ENCODE results near the gene NKD1.

NKD1 gene

DNA sequence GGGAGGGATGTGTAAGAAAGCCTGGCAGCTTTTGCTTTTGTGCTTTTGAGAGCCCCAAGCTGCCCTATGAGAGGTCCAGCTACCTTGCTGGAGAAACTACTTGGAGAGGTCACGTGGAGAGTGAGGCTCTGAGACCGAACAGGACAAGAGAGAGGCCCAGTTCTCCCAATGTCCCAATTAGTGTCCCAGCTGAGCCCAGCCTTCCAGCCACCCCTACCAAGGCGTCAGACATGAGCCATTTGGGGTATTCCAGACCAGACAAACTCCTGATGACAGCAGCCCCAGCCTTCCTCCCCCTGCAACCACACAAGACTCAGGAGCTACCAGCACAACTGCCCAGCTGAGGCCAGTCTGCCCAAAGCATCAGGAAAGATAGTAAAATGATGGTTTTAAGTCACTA, 35.0 kb downstream of the NKD1 start:
- DNase-seq = no peak

DNA sequence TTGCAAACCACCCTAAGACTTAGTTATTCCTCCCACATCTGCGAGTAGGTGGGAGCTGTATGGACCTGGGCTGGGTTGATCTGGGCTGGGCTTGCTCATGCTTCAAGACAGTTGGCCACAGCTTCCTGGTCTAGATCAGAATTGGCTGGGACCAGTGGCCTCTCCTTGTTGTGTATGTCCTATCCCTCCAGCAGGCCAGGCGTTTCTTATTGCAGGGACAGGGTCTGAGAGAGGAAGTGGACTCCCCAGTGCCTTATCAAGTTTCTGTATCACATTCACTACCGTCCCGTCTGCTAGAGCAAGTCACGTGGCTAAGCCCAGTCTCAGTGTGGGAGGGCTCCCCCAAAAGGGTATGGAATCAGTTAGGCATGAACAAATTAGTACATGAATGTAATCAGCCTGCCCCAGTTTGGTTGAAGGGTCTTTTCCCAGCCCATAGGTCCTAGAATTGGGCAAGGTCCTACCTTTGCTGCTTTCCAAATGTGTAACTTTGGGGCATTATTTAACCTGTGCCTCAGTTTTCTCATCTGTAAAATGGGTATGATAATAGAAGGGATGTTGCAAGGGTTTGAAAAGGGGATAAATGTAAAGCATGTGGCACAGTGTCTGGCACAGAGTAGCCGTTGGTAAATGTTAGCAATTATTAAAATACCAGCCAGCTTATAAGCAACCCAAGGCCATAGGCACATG, 36.0 kb downstream of the NKD1 start:
- DNase-seq = no peak

DNA sequence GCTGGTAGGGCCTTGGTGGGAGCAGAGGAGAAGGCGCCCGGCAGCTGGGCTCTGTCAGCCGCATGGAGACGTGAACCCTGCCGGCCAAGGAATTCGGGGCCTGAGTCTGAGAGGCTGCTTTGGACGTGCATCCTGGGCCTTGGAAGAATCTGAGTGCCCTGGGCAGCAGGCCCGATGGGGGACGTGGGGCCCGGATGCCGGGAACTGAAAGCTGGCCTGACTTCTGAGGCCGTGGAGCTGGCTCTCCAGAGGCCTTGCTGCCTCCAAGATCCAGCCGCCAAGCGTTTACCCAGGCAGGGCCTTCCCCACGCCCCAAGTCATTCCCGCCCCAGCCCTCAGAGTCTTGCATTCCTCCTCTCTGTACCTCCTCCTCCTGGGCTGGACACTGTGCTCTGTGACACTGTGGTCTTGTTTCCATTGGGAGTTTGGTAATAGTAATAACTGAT, 37.2 kb downstream of the NKD1 start:
- DNase-seq = no peak

DNA sequence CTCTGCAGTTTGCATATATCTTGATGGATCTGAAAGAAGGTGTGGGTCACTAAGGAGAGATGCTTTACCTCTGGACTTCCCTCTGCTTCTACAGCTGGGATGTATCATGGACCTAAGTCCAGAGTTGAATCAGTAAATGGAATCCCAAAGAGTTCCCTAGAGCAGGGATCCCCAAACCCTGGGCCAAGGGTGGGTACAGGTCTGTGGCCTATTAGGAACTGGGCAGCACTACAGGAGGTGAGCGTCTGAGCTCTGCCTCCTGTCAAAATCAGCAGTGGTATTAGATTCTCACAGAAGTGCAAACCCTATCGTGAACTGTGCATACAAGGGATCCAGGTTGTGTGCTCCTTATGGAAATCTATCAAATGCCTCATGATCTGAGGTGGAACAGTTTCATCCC, 39.3 kb downstream of the NKD1 start:
- DNase-seq = no peak

DNA sequence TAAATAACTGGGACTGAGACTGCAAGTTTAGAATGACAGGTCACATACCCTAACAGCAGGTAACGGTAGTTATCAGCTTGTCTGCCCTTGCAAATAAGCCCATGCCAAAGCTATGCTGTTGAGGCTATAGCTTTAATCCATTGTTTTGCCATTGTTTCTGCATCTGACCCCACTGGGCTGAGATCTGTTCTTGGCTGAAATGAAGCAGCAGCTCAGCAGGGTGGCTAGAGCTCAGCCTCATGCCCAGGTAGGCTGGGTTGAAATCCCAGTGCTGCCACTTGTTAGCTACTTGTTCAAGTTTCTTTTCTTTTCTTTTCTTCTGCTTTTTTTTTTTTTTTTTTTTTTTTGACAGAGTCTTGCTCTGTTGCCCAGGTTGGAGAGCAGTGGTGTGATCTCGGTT, 40.1 kb downstream of the NKD1 start:
- no peak for DNase-seq

DNA sequence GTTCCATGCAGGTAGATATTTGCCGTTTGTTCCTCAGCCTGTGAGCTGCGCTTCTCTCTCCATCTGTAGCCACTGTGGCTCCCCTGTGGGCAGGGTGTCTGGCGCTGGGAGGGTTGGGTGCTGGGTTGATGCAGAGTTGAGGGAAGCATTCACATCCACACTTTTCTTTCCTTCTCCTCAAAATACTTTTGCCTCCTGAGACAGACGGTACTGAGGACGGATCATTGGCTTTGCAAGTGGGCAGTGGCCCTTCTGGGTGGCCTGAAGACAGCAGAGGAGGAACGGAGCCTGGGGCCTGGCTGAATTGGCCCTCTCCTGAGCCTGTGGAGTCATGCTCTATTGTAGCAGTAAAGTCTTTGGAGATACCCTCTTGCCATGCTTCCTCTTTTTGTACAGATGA, 43.0 kb downstream of the NKD1 start:
- DNase-seq = no peak

DNA sequence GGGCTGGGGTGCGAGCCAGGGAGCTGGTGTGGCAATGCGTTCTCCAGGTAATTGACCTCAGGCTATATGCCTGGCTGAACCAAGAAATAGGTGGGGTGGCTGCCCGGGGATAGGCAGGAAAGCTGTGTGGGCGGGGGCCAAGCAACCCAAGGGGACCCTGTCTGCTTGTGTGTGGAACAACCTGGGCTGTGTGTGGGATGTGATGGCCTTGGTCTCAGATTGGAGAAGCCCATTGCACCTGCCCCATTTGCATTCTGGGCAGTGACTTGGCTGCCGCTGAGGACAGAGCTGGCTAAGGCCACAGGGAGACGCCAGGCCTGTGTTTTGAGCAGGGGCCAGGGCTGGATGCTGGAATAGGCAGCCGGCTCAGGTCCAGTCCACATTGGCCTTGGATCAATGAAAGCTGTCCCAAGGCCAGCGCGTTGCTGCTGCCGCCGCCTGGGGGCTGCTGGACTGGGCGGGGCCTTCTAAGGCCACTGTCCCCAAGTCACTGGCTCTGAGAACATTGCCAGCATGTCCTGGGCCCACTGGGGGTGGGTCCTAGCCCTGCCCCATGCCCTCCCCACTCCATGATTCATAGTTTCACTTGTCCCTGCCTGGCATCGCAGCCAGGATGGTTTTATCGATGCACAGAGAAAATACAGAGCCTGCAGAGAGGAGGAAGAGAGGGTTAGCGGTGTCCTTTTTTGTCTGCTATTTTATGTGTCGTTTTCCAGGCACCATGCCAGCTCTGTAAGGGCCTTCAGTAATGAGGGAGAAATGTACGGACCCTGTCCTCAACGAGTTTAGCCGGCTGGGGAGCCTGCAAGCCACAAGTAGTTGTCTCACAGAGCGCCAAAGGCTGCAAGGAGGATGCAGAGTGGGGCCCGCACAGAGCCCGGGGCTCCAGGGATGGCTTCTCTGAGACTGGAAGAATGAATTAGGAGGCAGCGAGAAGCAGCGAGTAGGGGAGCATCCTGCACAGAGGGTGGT, 43.9 kb downstream of the NKD1 start:
- no peak for DNase-seq

DNA sequence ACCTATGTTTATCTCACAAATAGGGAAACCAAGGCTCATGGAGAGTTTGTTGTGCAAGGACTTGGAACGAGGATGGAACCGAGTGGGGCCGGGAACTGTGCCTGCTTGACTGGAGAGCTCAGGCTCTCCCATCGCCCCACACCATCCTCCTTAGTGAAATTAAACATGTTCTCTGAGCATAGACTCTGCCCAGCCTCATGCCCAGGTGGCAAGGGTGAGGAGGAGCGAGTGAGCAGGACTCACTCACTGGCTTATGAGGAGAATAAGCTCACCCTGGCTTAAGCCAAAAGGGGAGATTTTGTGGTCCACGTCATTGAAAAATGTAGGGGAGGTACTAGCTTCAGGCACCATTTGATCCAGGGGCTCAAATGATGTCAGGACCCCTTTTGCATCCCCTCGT, 44.8 kb downstream of the NKD1 start:
- no peak for DNase-seq

DNA sequence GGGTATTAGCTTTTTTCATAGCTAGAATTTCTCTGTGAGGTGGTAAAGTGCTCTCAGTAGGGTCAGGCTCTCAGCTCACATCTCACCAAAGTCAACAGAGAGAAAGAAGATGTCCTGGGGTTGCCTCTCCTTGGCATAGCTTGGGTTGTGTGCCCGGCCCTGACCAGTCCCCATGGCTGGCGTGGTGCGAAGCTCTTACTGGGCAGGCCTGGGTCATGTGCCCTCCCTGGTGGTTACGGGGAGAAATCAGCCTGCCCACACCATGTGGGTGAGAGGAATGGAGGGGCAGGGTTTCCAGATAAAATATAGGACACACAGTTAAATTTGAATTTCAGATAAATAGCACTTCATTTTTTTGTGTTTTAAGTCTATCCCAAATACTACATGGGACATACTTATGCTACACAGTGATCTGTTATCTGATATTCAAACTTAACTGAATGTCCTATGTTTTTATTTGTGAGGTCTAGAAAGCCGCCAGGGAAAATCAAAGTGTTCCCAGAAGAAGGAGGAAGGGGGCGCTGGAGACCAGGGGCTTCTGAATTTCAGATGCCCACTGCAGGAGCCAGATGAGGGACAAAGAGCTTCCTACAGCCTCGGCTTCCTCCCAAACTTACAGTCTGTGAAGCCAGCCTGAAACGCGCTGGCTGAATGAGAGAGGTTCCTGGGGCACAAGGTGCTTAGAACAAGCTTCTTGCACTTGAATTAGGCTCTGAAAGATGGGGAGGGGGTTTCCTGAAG, 45.4 kb downstream of the NKD1 start:
- no peak for DNase-seq

DNA sequence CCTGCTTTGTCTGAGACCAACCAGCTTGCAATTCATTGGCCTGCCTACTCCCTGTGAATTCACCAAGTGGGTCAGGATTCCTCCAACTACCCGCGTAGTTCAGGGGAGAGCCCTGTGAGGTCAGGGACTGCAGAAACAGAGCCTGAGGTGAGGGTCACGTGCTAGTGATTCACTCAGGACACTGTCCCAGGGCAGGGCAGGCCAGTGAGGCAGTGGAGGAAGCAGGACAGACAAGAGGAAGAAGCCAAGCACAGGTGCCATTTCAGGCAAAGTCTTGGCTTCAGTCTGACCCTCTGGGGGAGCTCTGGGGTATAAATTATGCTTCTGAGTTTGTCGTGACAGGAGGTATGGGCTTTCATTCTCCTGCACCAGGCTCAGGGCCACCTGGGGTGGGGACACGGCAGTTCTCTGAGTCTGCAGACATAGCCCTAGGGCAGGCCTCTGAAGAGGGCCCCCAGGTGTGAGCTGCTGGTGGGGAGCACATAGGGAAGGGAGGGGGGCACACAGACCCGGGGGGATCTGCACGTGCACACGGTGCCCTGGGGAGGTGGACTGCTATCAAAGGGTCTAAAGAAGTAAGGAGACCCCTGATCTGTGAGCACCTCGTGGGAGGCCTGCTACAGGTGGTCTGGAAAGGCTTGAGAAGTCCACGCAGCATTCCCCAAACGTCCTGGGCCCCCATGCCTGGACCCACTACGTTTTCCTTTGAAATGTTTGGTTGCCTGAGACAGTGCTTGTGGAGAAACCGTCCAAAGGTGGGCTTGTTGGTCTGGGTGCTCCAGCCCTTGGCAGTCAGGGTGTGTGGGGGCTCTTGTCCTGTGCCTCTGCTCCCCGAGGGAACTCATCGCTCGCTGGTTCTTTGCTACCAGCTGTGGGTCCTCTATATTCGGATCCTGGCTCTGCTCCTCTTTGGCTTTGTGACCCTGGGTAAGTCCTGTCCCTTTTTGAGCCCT, 46.4 kb downstream of the NKD1 start:
- no peak for DNase-seq

DNA sequence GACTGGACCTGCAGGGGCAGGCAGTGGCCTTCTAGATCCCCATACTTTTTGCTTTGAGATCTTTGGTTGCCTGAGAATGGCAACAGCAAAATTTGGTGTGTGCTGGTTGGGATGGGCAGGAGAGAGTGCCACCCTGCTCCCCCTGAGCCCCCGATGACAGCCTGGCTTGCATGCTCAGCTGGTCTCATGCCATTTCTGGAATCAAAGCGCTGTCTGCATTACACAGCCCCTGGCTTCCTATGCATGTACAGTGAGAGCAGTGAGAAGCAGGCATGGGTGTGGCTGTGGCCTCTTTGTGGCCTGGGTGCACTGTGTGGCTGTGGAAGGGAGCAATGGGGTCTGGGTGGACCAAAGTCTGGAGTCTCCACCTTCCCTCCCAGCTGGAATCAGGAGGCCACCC, 47.7 kb downstream of the NKD1 start:
- DNase-seq = no peak

DNA sequence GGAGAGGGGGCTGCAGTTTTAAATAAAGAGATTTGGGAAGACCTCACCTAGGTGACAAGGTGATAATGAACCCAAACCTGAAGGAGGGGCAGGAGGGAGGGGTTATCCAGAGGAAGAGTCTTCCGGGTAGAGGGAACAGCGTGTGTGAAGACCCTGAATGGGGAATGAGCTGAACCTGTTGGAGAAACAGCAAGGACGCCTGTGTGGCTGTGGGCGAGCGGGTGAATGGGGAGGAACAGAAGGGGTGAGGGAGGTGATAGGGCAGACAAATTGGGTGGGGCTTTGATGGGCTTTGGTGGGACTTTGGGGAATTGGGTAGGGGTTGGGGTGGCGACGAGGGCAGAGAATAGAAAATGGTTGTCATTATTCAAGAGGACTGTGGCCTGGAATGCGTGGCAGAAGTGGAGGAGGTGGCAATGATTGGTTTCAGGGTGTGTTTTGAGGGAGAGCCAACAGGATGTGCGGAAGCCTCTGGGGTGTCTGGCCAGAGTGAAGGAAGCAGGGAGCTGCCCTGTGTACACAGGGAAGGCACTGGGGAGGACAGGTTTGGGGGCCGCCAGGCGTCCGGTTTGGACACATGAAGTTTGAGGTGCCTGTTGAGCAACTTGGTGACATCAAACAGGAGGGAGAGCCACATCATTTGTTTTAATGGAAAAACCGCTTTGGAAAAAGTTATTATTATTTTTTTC, 48.7 kb downstream of the NKD1 start:
- no peak for DNase-seq

DNA sequence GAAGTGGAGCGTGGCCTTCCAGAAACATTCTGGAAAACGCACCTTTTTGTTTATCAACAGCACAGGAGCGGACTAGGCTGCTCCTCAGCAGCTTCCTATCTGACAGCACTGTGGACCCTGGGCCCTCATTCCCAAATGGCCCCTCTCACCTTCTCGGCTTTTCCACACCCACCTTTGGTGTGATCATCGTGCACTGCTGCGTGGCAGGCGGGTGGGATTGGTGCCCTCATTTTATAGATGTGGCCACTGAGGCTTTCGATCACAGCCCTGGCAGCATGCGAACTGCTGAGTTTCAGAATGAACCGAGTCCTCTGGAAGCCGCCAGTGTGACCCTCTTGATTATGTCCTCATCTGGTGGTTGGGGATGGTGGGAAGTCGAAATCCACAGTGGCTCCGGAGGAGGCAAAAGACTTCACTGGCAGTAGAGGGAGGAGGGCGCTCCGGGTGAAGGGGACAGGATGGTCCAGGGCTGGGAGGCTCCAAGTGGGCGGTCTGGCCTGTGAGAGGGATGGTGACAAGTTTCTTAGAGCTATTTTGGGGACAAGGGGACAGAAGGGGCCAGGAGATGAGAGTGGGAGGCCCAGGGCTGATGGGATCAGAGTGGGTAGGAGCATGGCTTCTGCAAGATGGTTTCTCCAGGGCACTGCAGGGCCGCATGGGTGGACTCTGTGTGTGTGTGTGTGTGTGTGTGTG, 49.5 kb downstream of the NKD1 start:
- DNase-seq = no peak

DNA sequence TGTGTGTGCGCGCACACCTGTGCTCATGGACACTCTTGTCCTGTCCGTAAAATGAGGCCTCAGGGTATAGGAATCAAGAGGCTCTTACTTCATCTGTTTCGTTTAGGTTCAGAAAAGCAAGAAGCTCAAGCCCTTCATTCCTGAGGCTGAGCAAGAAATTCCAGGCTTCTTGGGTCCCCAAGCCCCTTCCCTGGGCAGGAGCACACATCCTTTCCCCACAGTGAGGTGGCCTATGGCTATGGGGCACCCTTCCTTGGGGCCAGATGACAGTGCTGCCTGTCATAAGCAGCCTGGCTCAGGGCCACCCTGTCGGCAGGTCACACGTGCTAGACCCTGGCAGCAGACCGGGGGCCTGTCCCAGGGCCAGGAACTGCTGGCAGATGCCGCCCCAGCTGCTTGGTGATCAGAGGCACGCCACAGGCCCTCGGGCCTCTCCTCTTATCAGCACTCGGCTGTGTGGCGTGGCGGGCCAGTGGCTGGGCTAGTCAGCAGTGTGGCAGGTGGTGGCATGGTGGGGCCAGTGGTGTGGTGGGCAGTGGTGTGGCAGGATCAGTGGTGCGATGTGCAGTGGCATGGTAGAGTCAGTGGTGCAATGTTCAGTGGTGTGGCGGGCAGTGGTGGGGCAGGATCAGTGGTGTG, 50.2 kb downstream of the NKD1 start:
- DNase-seq = no peak

DNA sequence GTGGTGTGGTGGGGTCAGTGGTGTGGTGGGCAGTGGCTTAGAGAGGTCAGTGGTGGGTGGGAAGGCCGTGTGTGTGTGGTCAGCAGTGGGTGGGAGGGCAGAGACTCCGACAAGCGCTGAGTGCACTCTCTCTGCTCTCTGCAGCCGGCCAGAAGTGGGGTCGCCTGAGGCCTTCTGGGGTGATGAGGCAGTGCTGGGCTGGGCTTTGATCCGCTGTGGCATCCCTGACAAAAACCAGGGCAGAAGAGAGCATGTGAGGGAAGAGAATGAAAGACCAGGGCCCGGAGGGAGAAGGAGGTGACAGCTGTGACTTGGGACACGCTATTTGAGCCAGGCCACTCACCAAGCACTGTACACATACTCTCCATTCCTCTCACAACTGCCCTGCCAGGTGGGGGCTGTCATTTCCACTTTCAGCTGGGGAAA, 50.8 kb downstream of the NKD1 start:
- DNase-seq = no peak

DNA sequence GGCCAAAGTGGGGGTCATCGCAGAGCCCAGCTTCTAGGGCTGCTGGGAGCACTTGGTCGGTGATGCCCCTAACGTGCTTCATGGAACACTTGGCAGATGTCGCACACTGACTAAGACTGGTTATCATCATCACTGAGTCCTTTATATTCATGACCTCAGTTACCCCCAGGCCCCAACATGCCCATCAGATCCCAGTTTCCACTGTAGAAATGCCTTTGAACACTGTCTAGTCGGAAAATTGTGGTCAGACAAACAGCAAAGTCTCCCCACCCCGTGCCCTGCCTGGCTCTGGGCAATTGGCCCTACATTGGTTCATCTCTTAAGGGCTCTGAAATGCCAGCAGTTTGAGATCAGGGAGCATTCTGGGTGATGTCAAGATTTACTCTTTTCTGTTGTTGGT, 51.3 kb downstream of the NKD1 start:
- DNase-seq = no peak

DNA sequence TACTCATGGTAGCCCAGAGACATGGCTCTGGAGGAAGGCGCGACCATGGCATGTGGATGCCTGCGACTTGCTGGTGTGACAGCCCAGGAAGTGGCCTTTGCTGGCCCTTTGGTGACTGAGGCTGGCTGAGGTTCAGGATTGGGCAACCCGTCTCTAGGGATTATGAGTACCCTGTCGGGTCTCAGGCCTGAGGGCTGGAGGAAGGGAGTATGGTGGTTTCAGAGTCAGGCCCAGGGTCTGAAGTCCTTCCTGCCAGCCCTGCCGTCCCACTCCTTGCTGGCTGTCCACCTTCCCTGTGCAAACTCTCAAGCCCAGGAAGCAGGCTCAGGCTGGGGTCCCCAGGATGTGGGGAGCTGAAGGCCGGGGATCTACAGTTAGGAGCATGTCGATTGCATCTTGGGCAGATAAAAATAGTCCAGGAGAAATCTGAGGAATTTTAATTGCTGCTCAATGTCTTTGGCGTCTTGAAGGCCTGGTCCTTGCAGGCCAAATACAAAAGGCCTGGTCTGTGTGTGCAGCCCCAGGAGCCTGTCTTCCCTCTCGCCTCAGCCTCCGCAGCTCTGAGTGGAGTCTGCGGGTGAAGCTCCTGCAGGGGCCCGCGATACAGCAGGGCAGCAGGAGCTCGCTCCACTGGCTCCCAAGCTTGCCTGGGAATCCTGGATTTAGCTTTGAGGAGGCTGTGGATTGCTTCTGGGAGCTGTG, 52.5 kb downstream of the NKD1 start:
- no peak for DNase-seq

DNA sequence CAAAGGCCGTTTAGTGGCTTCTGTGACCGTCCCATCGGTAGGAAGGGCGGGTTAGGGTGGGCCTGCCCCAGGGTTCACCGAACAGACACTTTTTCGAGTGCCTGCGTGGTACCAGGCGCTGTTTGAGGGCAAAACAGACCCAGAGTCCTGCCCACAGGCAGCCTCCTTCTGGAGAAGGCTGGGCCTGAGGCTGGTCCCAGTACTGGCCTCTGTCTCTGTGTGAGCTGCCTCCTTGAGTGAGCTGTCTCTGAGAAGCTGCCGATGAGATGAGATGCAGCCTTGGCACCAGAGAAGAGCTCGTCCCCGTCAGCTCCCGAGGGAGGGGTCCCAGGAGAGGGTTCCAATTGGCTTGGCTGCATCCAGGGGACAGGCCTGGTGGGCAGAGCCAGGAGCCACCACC, 53.1 kb downstream of the NKD1 start:
- no peak for DNase-seq

DNA sequence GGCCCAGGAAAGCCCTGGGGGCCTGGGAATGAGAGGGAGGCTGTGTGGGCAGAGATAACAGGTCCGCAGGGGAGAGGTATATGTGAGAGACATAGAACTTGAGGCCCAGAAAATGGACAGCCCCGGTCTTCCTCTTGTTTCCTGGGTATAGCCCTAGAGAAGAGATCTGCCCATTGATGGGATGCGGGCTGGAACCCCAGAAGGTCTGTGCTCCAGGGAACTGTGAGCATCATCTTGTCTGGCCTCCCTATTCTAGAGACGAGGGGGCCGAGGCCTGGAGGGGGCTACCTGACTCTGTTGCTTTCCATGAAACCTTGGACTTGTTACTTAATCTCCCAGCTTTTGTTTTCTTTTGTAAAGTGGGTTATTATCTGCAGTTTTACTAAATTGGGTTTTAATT, 53.9 kb downstream of the NKD1 start:
- DNase-seq = no peak
